Activated B cell treated with CpG ODN at 0.5 μM for 24 hours (primary cell): ENCODE measurements around the gene CD40. TPM values are rescaled to one million over a fixed set of nuclear protein-coding genes. Genes with fewer than 3 reads are reported as not detected.
"Not testable (repeated sequence)": the region's sequence is repeated elsewhere in the genome, so short reads cannot be mapped to it uniquely, and the experiment has no call there.

Experiments
- ATAC-seq: fragments of 200-7000 bp; cut with Tn5 transposase; one replicate; pipeline ENCODE4 v1.10.0; 2021; ENCODE audit warnings: low read depth, mild to moderate bottlenecking, moderate library complexity
- CTCF ChIA-PET: fragments of 350-600 bp; sonication (Branson Sonifier 250); formaldehyde crosslinking; loops from one replicate; lab custom pipeline; 2021; ENCODE audit warnings: antibody characterized with exemption; lab: Charles Lee
- POLR2A ChIA-PET: fragments of 350-600 bp; sonication (Branson Sonifier 250); formaldehyde crosslinking; loops from one replicate; lab custom pipeline; 2021; ENCODE audit warnings: antibody characterized with exemption; lab: Charles Lee
- DNase-seq: peaks from one replicate; pipeline ENCODE4 v3.0.0; 2022
- H3K27ac Mint-ChIP-seq: one replicate; pipeline ENCODE4 v1.8.0; 2020; ENCODE audit warnings: mixed read lengths
- H3K27me3 Mint-ChIP-seq: one replicate; pipeline ENCODE4 v1.8.0; 2021; ENCODE audit warnings: mixed read lengths
- H3K36me3 Mint-ChIP-seq: one replicate; pipeline ENCODE4 v1.8.0; 2021; ENCODE audit warnings: low read depth, mixed read lengths
- H3K4me1 Mint-ChIP-seq: one replicate; pipeline ENCODE4 v1.8.0; 2021; ENCODE audit warnings: mixed read lengths
- H3K4me3 Mint-ChIP-seq: one replicate; pipeline ENCODE4 v1.8.0; 2020; ENCODE audit warnings: mild to moderate bottlenecking, mixed read lengths
- H3K9me3 Mint-ChIP-seq: one replicate; pipeline ENCODE4 v1.8.0; 2020; ENCODE audit warnings: mixed read lengths
- CTCF ChIP-seq: fragments of 200-600 bp; IDR thresholded peaks from one replicate; pipeline ENCODE4 v1.8.0; 2022; ENCODE audit warnings: antibody characterized with exemption, mild to moderate bottlenecking
- intact Hi-C: fragments of 100-400 bp; cut with micrococcal nuclease; formaldehyde crosslinking; loops from one replicate; pipeline ENCODE4 v1.15.1; 2024
- total RNA-seq: library from RNA; stranded (reverse); gene quantifications from 2 replicates; pipeline ENCODE4 v1.2.3, GENCODE V29; 2022

The CD40 gene
- total RNA-seq, 1 donor from 2014 or later, result 464 TPM

GRCh38 chr20:46088409-46089166, 29.5 kb upstream of the CD40 start:
- Mint-ChIP-seq H3K36me3 (peaks cover 21% of the 10 kb centered on the region), H3K9me3 (no peaks in the 10 kb centered on the region), H3K27ac (peak overlapping the region; percentile 83), H3K4me3 (peak overlapping the region; percentile 90), H3K27me3 (no peaks in the 10 kb centered on the region), H3K4me1 (peaks cover 60% of the 10 kb centered on the region)
- DNase-seq (no peak), ATAC-seq (no peak)
- intact Hi-C loops, result loop anchor here (1.0 to 5.0 kb wide), 5 partner anchors 20 to 296 kb away; partner anchors contain the start of genes ACOT8, DNTTIP1, WFDC3 and ZNF335
- no peak for TF ChIP-seq CTCF
- ChIA-PET CTCF (interaction anchor here (1.0 to 1.7 kb wide), 5 partner anchors 11 to 102 kb away, joined by 3 to 5 read pairs (median 3); no protein-coding TSS in a partner anchor), POLR2A (interaction anchor here (0.7 to 2.4 kb wide), 9 partner anchors 19 to 154 kb away, joined by 3 to 8 read pairs (median 4); partner anchors contain the start of gene CD40)

- POLR2A ChIA-PET, result interaction anchor here (1.0 to 2.4 kb wide), 5 partner anchors 19 to 116 kb away, joined by 3 to 8 read pairs (median 6); partner anchors contain the start of gene CD40
- Mint-ChIP-seq H3K9me3 (no peaks in the 10 kb centered on the region), H3K36me3 (peaks cover 21% of the 10 kb centered on the region), H3K27me3 (no peaks in the 10 kb centered on the region), H3K4me1 (peaks cover 59% of the 10 kb centered on the region), H3K27ac (peak overlapping the region; percentile 83), H3K4me3 (peak overlapping the region; percentile 90)
- CTCF ChIA-PET, result interaction anchor here (1.4 to 1.7 kb wide), 2 partner anchors 87 to 102 kb away, joined by 3 to 5 read pairs; no protein-coding TSS in a partner anchor
- ATAC-seq, result peak; percentile 16
- TF ChIP-seq CTCF, result no peak
- intact Hi-C loops, result loop anchor here (1.0 to 5.0 kb wide), 5 partner anchors 19 to 297 kb away; partner anchors contain the start of genes ACOT8, DNTTIP1, WFDC3 and ZNF335
- no peak for DNase-seq
These were observed 29.0 kb upstream of the CD40 start for GRCh38 chr20:46089167-46089416.

GRCh38 chr20:46089417-46090388, 28.4 kb upstream of the CD40 start, which contains the start of gene NCOA5:
NCOA5 (minus strand) TSS chr20:46089962; CDS start chr20:46079424, 10,538 bp downstream.
- POLR2A ChIA-PET, result interaction anchor here (1.0 to 2.4 kb wide), 3 partner anchors 18 to 117 kb away, joined by 3 to 8 read pairs (median 7); partner anchors contain the start of gene CD40
- Mint-ChIP-seq H3K27me3 (no peaks in the 10 kb centered on the region), H3K9me3 (no peaks in the 10 kb centered on the region), H3K4me3 (peak within 1 kb of the TSS; percentile 90), H3K4me1 (peaks cover 53% of the 10 kb centered on the region), H3K27ac (peak within 1 kb of the TSS; percentile 89), H3K36me3 (peaks cover 21% of the 10 kb centered on the region)
- DNase-seq (peak; percentile 93), ATAC-seq (peak; percentile 91)
- intact Hi-C loops, result loop anchor here (1.0 to 5.0 kb wide), 8 partner anchors 10 to 297 kb away; partner anchors contain the start of genes ACOT8, CD40, DNTTIP1 and WFDC3
- TF ChIP-seq CTCF, result no peak
- CTCF ChIA-PET, result interaction anchor here (1.4 kb wide), 1 partner anchor 103 kb away, joined by 3 read pairs; no protein-coding TSS in a partner anchor

GRCh38 chr20:46091622-46092535, 26.2 kb upstream of the CD40 start:
- POLR2A ChIA-PET, result interaction anchor here (0.8 to 1.5 kb wide), 3 partner anchors 16 to 37 kb away, joined by 3 to 4 read pairs (median 4); no protein-coding TSS in a partner anchor
- H3K9me3 Mint-ChIP-seq, DNase-seq, CTCF ChIA-PET, H3K27ac Mint-ChIP-seq, ATAC-seq, H3K36me3 Mint-ChIP-seq, H3K27me3 Mint-ChIP-seq, H3K4me3 Mint-ChIP-seq: not testable (repeated sequence)
- intact Hi-C loops, result loop anchor here (2.0 kb wide), 1 partner anchor 77 kb away; no protein-coding TSS in a partner anchor
- peaks cover 32% of the 10 kb centered on the region for H3K4me1 Mint-ChIP-seq
